Peyer's patch (tissue), 4 donors: Measurements from ENCODE around the gene HKDC1.

Experiments used
- CTCF ChIP-seq, 6 experiments: fragments of 450-650 bp in 4 of 6; fragments of 200-600 bp in 2 of 6; sonication (generic) in 1 of 6; IDR thresholded peaks; one replicate each; pipeline ENCODE4 v1.5.1; 2017 to 2019; ENCODE audit warnings: antibody characterized with exemption in 6 of 6, mild to moderate bottlenecking in 3 of 6, moderate library complexity in 1 of 6
- POLR2A ChIP-seq, 2 donors: fragments of 450-650 bp; IDR thresholded peaks; one replicate each; pipeline ENCODE4 v1.5.1; 2017; ENCODE audit warnings: antibody characterized with exemption in 2 of 2, mild to moderate bottlenecking in 2 of 2, moderate library complexity in 2 of 2

- TF ChIP-seq CTCF (IDR thresholded peaks at IDR 0.05) (no peak), POLR2A (IDR thresholded peaks at IDR 0.05) (no peak)
These were observed 25.9 kb downstream of the HKDC1 start for GRCh38 chr10:69246036-69246435.
